Right cardiac atrium (tissue), 5 donors: ENCODE measurements around the gene HLA-DRB1. TPM values are rescaled to one million over a fixed set of nuclear protein-coding genes. Genes with fewer than 3 reads are reported as not detected.
"Not testable (repeated sequence)": the region's sequence is repeated elsewhere in the genome, so short reads cannot be mapped to it uniquely, and the experiment has no call there.

Source experiments
- ATAC-seq, 2 donors: fragments of 200-7000 bp; cut with Tn5 transposase; one replicate each; pipeline versions ENCODE4 v1.8.0 to v1.9.1; 2020; ENCODE audit warnings: moderate library complexity in 2 of 2, mild to moderate bottlenecking in 1 of 2
- DNase-seq, 3 donors: peaks; one replicate each; pipeline ENCODE4 v3.0.0-alpha.2; 2020
- H3K27ac ChIP-seq: one replicate; pipeline ENCODE4 v1.5.1; 2013; ENCODE audit warnings: mild to moderate bottlenecking, low read length, control low read depth, moderate library complexity
- H3K27me3 ChIP-seq: one replicate; pipeline ENCODE4 v1.6.1; 2013; ENCODE audit not compliant: control insufficient read depth, insufficient read depth
- H3K4me1 ChIP-seq: one replicate; pipeline ENCODE4 v1.6.1; 2013; ENCODE audit warnings: low read length; ENCODE audit not compliant: control insufficient read depth, insufficient read depth
- H3K4me3 ChIP-seq: one replicate; pipeline ENCODE4 v1.5.1; 2013; ENCODE audit warnings: low read length, control low read depth
- H3K9me3 ChIP-seq: one replicate; pipeline ENCODE4 v1.6.1; 2013; ENCODE audit warnings: low read length; ENCODE audit not compliant: control insufficient read depth
- WGBS: extraction: QIAGEN DNeasy Blood & Tissue Kit; methylation state at CpG from one replicate; pipeline ENCODE4 v1.1.7; 2013; 5-methylcytosine and 5-hydroxymethylcytosine counted together
- intact Hi-C, 4 donors: fragments of 100-400 bp; cut with DNase I; formaldehyde crosslinking; loops; one replicate each; pipeline versions ENCODE4 v1.11.0 to v1.14.0; 2022 to 2023
- polyA plus RNA-seq: library from polyadenylated mRNA; stranded (reverse); fragments of 200-250 nt; gene quantifications from one replicate; pipeline ENCODE4 v1.2.3, GENCODE V29; 2013
- total RNA-seq, 4 donors: library from RNA; stranded (reverse); fragmentation: NEBNext Ultra II Directional; extraction: Animal tissue kit (Norgen Biotek cat#: 25700); gene quantifications; one replicate each; pipeline ENCODE4 v1.2.1, GENCODE V29; 2021
- donor health status: healthy with polysubstance abuse.
- donor health status: DM: no; HTN: yes; CAD: no.
- donor health status: DM: no; HTN: no; CAD: no.
- donor health status: DM: no; HTN: yes; CAD: no; lungs with severe emphysema.
- donor health status: DM: yes; HTN: yes; CAD: no.

HLA-DRB1 gene
- total and polyA plus RNA-seq, 5 donors, result 30.1 to 153 (median 86.4) TPM

DNA sequence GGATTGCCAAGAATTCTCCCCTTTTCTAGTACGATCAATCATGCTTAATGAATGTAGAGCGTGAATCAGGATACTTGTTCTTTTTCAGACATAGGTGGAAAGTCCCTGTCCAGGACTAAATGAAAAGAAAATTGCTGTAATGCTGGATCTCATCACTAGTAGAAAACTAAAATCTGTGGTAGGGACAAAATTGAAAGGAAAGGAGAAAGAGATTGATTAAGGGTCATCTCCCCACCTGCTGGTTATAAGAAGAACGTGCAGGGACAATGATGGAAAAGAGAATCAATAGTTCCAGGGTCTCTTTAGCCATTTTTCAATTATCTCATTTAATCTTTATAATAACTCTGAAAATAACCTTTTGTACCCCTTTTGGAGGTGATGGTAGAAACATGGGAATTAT is 18.7 kb upstream of the HLA-DRB1 start:
- intact Hi-C loops, result no loop called here
- Histone ChIP-seq H3K9me3 (no peaks in the 10 kb centered on the region), H3K27ac (no peak overlapping the region), H3K27me3 (no peaks in the 10 kb centered on the region), H3K4me3 (no peak overlapping the region), H3K4me1 (no peaks in the 10 kb centered on the region)
- no peak for ATAC-seq
- no peak for DNase-seq
- WGBS, result 33% methylated on average over 3 of the region's 3 CpGs

DNA sequence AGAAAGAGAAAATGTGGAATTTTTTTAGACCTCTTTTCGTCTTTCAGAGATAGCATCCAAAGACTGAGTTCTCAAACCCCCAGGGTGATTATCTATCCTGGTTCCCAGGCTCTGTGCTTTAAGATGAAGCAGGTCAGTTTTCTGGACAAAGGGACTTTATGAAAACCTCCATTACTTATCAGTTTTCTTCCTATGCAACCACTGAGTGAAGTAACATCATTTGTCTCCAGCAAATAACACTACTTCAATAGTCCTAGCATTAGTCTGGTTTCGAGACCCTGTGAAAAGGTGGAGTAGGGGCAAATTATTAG is 18.3 kb upstream of the HLA-DRB1 start:
- no peaks in the 10 kb centered on the region for H3K4me1 ChIP-seq
- intact Hi-C loops, result no loop called here
- ATAC-seq (no peak), DNase-seq (no peak)
- no peak overlapping the region for H3K4me3 ChIP-seq
- H3K27me3 ChIP-seq, result no peaks in the 10 kb centered on the region
- WGBS, result 48% methylated on average over 2 of the region's 2 CpGs
- H3K27ac ChIP-seq, result no peak overlapping the region
- H3K9me3 ChIP-seq, result no peaks in the 10 kb centered on the region

DNA sequence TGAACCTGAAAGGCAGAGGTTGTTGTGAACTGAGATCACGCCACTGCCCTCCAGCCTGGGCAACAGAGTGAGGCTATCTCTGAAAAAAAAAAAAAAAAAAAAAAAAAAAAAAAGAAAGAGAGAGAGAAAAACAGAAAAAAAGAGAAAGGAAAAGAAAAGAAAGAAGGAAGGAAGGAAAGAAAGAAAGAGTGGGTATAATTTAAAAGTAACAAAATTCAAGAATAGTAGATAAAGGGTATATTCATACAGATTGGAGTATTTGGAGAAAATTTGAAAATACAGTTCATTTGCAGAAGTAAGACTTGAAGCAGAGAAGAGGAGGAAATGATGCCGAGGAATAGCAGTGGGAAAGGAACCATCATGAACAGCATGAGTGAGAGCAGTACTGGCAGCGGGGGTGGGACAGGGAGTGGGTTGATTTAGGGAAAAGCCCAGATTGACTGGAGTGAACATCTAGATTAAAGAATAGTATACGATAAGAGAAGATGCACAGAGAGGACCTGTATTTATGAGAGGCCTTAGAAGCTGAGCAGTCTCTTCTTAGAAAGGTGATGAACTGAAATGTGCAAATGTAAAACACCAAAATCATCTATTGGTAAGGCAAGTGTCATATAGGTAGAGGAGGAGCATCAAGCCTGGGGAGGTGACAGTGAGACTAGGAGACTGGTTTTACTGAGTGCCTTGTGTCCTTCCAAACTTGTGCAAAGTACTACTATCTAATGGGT is 17.8 kb upstream of the HLA-DRB1 start:
- no peaks in the 10 kb centered on the region for H3K9me3 ChIP-seq
- no peaks in the 10 kb centered on the region for H3K27me3 ChIP-seq
- no peaks in the 10 kb centered on the region for H3K4me1 ChIP-seq
- no peak for ATAC-seq
- H3K4me3 ChIP-seq, result no peak overlapping the region
- H3K27ac ChIP-seq, result no peak overlapping the region
- 58% methylated on average over 3 of the region's 4 CpGs for WGBS
- intact Hi-C loops, result no loop called here
- no peak for DNase-seq

DNA sequence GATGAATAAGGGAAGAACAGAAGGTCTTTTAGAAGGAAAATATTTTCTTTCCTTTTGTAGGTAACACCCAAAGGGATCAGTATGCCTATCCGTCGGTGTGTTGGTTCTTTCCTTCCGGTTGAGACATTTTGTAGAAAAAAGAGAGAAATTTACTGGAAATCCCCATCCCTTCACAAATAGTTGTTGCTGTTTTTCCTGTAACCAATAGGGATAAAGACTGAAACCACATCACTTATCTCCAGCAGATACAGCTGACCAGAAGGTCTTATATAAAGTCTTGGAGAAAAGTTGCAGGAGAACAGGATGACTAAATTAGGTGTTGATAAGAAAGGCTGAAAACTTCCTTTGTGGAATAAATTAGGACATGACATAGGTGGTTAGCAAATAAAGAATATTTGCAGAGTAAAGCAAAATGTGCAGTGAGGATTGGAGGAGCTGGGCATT is 14.8 kb upstream of the HLA-DRB1 start:
- Histone ChIP-seq H3K27ac (no peak overlapping the region), H3K4me3 (no peak overlapping the region), H3K4me1 (no peaks in the 10 kb centered on the region), H3K9me3 (no peaks in the 10 kb centered on the region), H3K27me3 (no peaks in the 10 kb centered on the region)
- intact Hi-C loops, result no loop called here
- DNase-seq, result no peak
- WGBS, result 0% methylated on average over 3 of the region's 3 CpGs
- peak; percentile 68 to 92 for ATAC-seq

DNA sequence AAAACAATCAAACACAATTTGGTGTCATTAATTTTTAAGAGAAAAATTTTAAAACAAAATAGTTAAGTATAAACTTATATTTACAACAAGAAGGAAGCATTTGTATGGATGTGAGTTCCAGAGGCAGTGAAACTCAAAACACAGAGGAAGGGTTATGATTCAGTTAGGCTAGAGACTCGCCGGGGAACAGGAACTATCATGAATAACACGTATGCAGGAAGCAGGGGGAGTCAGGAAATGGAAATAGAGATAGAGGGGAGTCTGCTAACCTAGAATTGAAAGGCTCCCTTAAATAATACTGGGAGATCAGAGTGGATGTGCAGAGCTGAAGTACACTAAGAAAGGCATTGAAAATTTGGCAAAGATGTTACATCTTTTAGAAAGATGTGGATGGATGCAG is 14.2 kb upstream of the HLA-DRB1 start:
- DNase-seq, result no peak
- intact Hi-C loops, result no loop called here
- Histone ChIP-seq H3K4me1 (no peaks in the 10 kb centered on the region), H3K27me3 (no peaks in the 10 kb centered on the region), H3K27ac (no peak overlapping the region), H3K9me3 (no peaks in the 10 kb centered on the region), H3K4me3 (no peak overlapping the region)
- 10% methylated on average over 3 of the region's 3 CpGs for WGBS
- peak; percentile 33 to 89 for ATAC-seq

DNA sequence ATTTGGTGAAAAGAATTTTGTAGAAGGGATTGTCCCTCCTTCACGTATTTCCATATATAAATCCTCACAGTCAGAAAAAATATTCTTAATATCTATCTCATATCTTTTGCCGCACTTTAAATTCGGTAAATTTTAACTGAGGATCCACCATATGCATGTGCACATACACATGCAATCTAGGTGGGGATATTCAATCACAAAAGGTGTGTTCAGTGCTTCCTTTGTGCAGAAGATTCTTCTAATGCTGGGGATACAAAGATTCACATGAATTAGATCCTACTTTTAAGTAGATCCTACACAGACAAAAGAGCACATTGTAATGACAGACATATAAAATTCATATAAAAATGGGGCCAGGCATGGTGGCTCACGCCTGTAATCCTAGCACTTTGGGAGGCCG is 13.6 kb upstream of the HLA-DRB1 start:
- Histone ChIP-seq H3K9me3 (no peaks in the 10 kb centered on the region), H3K27ac (no peak overlapping the region), H3K4me1 (no peaks in the 10 kb centered on the region), H3K27me3 (no peaks in the 10 kb centered on the region), H3K4me3 (no peak overlapping the region)
- intact Hi-C loops, result no loop called here
- no peak for DNase-seq
- WGBS, result 66% methylated on average over 3 of the region's 5 CpGs
- ATAC-seq, result no peak

DNA sequence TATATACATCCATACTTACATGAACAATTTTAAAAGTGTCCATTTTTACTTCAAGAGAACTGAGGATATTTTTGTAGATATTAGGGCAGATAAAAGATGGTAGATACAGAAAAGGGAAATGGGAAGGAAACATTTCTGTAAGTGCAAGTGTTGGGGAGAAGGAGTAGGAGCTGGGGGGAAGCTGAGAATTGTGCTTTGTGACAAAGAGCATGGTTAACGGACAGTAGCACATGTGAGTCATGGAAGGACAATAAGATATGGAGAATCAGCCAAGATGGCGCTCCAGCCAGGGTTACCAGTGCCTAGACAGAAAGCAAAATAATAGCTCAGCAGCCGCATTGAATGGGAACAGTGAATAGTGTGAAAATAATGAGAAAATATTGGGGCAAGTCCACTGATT is 12.7 kb upstream of the HLA-DRB1 start:
- H3K4me1 ChIP-seq, result no peaks in the 10 kb centered on the region
- intact Hi-C loops, result no loop called here
- no peak overlapping the region for H3K4me3 ChIP-seq
- no peak for ATAC-seq
- H3K9me3 ChIP-seq, result no peaks in the 10 kb centered on the region
- no peaks in the 10 kb centered on the region for H3K27me3 ChIP-seq
- H3K27ac ChIP-seq, result no peak overlapping the region
- 61% methylated on average over 3 of the region's 3 CpGs for WGBS
- DNase-seq, result no peak

DNA sequence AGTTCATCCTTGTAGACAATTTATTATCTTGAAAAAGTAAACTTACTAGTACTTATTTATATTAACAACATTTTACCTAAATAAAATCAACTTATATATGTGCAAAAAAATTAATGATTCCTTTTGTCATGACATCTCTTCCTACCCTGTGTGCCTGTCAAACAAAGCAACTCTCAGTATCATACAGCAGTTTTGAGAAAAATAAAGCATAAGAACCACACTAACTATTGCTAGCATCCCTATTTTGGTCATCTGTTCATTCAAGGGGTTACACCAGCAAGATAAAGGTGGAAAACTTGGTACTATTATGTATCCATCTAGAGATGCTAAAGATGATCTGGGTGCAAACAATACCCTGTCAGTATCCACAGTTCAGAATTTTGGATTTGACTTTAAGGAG is 7.4 kb upstream of the HLA-DRB1 start:
- Histone ChIP-seq H3K27me3 (no peaks in the 10 kb centered on the region), H3K27ac (no peak overlapping the region), H3K4me1 (no peaks in the 10 kb centered on the region), H3K9me3 (no peaks in the 10 kb centered on the region), H3K4me3 (no peak overlapping the region)
- ATAC-seq, result no peak
- intact Hi-C loops, result no loop called here
- no peak for DNase-seq

DNA sequence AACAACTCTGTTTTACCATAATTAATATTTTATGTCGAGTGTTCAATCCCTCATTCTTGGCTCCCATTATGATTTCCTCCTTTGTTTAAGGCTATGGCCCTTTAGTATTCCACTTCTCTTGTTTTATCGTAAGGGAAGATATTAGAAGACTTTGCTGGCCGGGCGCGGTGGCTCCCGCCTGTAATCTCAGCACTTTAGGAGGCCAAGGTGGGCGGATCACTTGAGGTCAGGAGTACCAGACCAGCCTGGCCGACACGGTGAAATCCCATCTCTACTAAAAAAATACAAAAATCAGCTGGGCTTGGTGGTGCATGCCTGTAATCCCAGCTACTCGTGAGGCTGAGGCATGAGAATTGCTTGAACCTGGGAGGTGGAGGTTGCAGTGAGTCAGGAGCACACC is 1.1 kb upstream of the HLA-DRB1 start:
- H3K4me3 ChIP-seq, H3K4me1 ChIP-seq, H3K27me3 ChIP-seq, H3K9me3 ChIP-seq, intact Hi-C loops, ATAC-seq, DNase-seq, H3K27ac ChIP-seq: not testable (repeated sequence)
- no CpG with 5 or more reads among the region's 10 CpGs for WGBS

DNA sequence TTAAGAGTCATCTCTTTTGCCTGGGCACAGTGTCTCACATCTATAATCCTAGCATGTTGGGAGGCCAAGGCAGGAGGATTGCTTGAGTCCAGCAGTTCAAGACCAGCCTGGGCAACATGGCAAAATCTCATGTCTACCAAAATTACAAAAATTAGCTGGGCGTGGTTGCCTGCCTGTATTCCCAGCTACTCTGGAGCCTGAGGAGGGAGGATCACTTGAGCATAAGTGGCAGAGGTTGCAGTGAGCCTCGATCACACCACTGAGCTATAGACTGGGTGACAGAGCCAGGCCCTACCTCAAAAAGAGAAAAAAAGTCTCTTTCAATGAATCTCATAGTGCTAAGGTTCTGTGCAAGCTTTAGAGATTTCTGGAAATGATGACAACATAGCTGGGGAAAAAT is 1.5 kb downstream of the HLA-DRB1 start:
- H3K4me1 ChIP-seq, result no peaks in the 10 kb centered on the region
- no peak overlapping the region for H3K27ac ChIP-seq
- DNase-seq, result no peak
- intact Hi-C loops, result no loop called here
- H3K27me3 ChIP-seq, result no peaks in the 10 kb centered on the region
- WGBS, result 84% methylated on average over 2 of the region's 2 CpGs
- ATAC-seq, result no peak
- H3K9me3 ChIP-seq, result no peaks in the 10 kb centered on the region
- no peak overlapping the region for H3K4me3 ChIP-seq

DNA sequence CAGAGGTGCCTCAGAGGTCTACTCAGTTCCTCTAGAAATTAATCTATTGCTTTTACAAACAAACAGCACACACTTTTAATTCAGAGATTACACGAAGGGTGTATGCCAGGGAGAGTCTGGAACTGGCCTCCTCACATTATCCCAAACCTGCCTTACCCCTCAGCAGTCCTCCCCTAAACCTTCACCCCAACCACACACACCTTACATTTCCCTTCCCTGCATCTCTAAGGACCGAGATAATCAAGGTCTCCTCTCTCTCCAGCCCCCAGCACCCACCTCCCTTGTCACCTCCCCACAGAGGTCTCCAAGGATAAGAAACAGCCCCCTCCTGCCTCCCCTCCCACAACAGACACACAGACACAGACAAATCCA is 6.1 kb downstream of the HLA-DRB1 start:
- intact Hi-C loops, result no loop called here
- DNase-seq (no peak), ATAC-seq (no peak)
- no peaks in the 10 kb centered on the region for H3K4me1 ChIP-seq
- H3K4me3 ChIP-seq, result no peak overlapping the region
- H3K9me3 ChIP-seq, result no peaks in the 10 kb centered on the region
- no peak overlapping the region for H3K27ac ChIP-seq
- H3K27me3 ChIP-seq, result no peaks in the 10 kb centered on the region
- WGBS, result 7% methylated on average over 2 of the region's 2 CpGs
